Measurements from ENCODE around the gene CHN2. TPM values are rescaled to one million over a fixed set of nuclear protein-coding genes. Genes with fewer than 3 reads are reported as not detected.

The CHN2 gene
- total RNA-seq, 1 donor from 2014 or later = 8.0 TPM

DNA sequence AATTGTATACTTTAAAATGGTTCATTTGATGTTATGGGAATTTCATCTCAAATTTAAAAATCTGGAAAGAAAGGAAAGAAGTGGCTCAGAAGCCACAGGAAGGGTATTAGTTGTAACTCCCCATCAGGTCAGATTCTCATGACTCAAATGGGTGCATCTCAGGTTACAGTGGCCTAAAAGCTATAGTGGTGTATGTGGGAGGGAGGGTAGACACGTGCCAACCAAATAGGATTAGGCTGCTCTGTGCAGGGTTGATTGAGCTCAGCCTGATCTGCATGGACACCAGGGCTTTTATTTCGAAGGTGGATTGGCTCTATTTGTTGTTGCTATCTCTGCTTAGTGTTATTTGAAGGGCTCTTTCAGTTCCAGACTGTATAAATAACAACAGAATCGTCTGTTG lies 247.6 kb downstream of the CHN2 start:
- no peaks in the 10 kb centered on the region for H3K4me1 Mint-ChIP-seq
- H3K4me3 Mint-ChIP-seq = no peak overlapping the region
- no peaks in the 10 kb centered on the region for H3K9me3 Mint-ChIP-seq
- no peaks in the 10 kb centered on the region for H3K27me3 Mint-ChIP-seq (ENCODE audit: low read depth)
- H3K27ac Mint-ChIP-seq = no peak overlapping the region
- DNase-seq (ENCODE audit: low spot score in 2 of 2, unreplicated experiment in 2 of 2) = no peak
- H3K36me3 Mint-ChIP-seq = no peaks in the 10 kb centered on the region
- TF ChIP-seq, protein P1, sequence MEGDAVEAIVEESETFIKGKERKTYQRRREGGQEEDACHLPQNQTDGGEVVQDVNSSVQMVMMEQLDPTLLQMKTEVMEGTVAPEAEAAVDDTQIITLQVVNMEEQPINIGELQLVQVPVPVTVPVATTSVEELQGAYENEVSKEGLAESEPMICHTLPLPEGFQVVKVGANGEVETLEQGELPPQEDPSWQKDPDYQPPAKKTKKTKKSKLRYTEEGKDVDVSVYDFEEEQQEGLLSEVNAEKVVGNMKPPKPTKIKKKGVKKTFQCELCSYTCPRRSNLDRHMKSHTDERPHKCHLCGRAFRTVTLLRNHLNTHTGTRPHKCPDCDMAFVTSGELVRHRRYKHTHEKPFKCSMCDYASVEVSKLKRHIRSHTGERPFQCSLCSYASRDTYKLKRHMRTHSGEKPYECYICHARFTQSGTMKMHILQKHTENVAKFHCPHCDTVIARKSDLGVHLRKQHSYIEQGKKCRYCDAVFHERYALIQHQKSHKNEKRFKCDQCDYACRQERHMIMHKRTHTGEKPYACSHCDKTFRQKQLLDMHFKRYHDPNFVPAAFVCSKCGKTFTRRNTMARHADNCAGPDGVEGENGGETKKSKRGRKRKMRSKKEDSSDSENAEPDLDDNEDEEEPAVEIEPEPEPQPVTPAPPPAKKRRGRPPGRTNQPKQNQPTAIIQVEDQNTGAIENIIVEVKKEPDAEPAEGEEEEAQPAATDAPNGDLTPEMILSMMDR (IDR thresholded peaks at IDR 0.05; ENCODE audit: unreplicated experiment) = no peak

DNA sequence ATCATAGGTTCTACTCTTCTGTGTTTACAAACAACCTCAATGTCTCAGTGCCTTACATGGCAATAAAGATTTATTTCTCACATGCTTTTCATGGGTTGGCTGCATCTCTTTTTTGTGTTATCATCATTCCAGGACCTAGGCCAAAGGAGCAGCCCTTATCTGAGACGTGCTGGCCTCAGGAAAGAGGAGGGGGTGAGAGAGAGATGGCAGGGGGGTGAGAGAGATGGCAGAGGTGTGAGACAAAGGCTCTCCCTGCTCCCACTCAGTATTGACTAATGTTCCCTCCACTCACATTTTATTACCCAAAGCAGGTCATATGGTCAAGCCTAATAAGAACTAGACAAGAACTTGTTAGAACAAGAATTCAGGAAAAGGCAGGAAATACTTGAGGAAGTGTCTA lies 249.0 kb downstream of the CHN2 start:
- Mint-ChIP-seq H3K9me3 (no peaks in the 10 kb centered on the region), H3K27ac (no peak overlapping the region), H3K4me3 (no peak overlapping the region), H3K27me3 (ENCODE audit: low read depth) (no peaks in the 10 kb centered on the region), H3K36me3 (no peaks in the 10 kb centered on the region), H3K4me1 (no peaks in the 10 kb centered on the region)
- no peak for DNase-seq (ENCODE audit: low spot score in 2 of 2, unreplicated experiment in 2 of 2)
- TF ChIP-seq, protein P1 (IDR thresholded peaks at IDR 0.05; ENCODE audit: unreplicated experiment) = no peak

DNA sequence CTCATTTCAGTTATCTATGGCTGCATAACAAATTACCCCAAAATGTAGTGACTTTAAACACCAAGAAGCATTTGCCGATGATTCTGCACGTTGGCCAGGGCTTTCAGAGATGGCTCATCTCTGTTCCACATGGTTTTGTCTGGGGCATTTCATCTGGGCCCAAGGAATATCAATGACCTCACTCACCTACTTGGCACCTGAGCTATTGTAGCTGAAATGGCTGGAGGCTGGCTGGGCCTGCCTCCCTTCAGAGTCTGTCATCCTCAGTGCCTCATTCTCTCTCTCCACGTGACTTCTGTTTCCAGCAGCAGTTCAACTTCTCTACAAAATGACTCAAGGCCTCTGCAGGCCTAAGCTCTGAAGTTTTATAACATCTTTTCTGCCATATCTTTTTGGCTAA lies 249.7 kb downstream of the CHN2 start:
- H3K9me3 Mint-ChIP-seq = no peaks in the 10 kb centered on the region

DNA sequence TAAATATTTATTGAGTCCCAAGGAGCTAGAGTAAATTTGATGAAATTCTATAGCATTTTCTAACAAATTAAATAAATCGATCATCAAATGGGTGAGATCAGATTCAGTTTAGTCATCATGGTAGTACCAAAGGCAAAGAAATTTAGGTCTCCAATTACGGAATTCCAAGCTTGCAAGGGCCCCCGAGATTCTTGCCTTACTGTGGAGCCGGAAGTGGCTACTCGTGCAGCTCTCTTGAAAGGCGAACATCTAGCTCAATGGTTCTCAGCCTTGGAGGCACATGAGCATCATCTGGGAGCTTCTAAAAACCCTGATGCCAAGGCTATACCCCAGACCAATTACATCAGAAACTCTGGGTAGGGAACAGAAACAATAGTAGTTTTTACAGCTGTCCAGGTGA lies 251.2 kb downstream of the CHN2 start:
- TF ChIP-seq, protein P1 (IDR thresholded peaks at IDR 0.05; ENCODE audit: unreplicated experiment) = no peak
- Mint-ChIP-seq H3K4me1 (no peaks in the 10 kb centered on the region), H3K36me3 (no peaks in the 10 kb centered on the region), H3K9me3 (no peaks in the 10 kb centered on the region), H3K27me3 (ENCODE audit: low read depth) (no peaks in the 10 kb centered on the region), H3K4me3 (no peak overlapping the region), H3K27ac (no peak overlapping the region)
- DNase-seq (ENCODE audit: low spot score in 2 of 2, unreplicated experiment in 2 of 2) = no peak

More for the DNA sequence above, 249.7 kb downstream of the CHN2 start:
- Mint-ChIP-seq H3K27me3 (ENCODE audit: low read depth) (no peaks in the 10 kb centered on the region), H3K4me1 (no peaks in the 10 kb centered on the region), H3K36me3 (no peaks in the 10 kb centered on the region), H3K4me3 (no peak overlapping the region), H3K27ac (no peak overlapping the region)
- TF ChIP-seq, protein P1 (IDR thresholded peaks at IDR 0.05; ENCODE audit: unreplicated experiment) = no peak
- no peak for DNase-seq (ENCODE audit: low spot score in 2 of 2, unreplicated experiment in 2 of 2)

DNA sequence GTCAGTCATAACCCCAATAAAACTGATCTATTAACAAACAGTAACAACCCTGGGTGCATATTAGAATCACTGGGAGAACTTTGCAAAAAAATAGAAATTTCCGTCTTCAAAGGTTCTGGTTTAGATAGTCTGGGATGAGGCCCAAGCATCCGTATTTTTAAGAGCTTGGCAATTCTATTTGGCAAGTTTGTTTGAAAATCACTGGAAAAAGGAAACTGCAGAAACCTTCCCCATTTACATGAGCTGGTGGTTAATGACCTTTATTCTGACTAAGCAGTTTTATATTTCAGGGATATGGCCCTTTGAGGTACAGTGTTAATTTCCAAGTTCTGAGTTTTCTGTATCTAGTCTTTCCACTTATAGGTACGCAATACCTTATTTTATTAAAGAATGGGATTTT lies 253.3 kb downstream of the CHN2 start:
- no peaks in the 10 kb centered on the region for H3K9me3 Mint-ChIP-seq
- no peak overlapping the region for H3K27ac Mint-ChIP-seq
- no peaks in the 10 kb centered on the region for H3K4me1 Mint-ChIP-seq
- no peak overlapping the region for H3K4me3 Mint-ChIP-seq
- H3K27me3 Mint-ChIP-seq (ENCODE audit: low read depth) = no peaks in the 10 kb centered on the region
- H3K36me3 Mint-ChIP-seq = no peaks in the 10 kb centered on the region
- no peak for DNase-seq (ENCODE audit: low spot score in 2 of 2, unreplicated experiment in 2 of 2)
- TF ChIP-seq, protein P1 (IDR thresholded peaks at IDR 0.05; ENCODE audit: unreplicated experiment) = no peak
